Astrocyte of the cerebellum (primary cell): Measurements from ENCODE around the gene CCDC171.

ENCODE experiments used
- DNase-seq: peaks from one replicate; pipeline ENCODE4 v3.0.0-alpha.2; 2011; ENCODE audit warnings: low read depth
- H3K4me3 ChIP-seq: 2 replicates; pipeline ENCODE4 v1.5.1; 2011; ENCODE audit warnings: mild to moderate bottlenecking, low read depth, low read length, moderate library complexity
- in situ Hi-C: cut with HindIII; loops from 2 replicates; pipeline ENCODE4 v1.10.0; 2017; ENCODE audit warnings: low sequenced_read_pairs
- TF ChIP-seq, protein P1 (sequence below): IDR thresholded peaks from 2 replicates; pipeline ENCODE4 v1.5.1; 2012; ENCODE audit warnings: low read length, low read depth, moderate library complexity, mild to moderate bottlenecking; ENCODE audit errors: missing control alignments

CCDC171 gene

DNA sequence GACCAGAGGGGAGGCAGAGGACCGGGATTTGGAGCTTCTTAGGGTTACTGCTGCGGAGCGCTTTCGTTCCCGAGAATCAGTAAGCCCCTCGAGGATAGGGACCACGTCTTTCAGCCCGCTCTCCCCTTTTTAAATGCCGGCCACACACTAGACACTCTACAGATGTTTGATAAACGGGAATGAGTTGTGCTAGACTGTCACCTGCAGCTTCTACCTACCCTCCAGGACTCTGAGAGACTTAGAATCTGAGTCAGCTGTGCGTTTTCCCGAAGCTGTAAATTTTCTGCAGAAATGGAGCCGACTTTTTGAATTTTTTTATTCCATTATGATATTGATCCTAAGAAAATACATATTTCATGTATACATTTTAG, 670 bp downstream of the CCDC171 start:
- TF ChIP-seq, protein P1, sequence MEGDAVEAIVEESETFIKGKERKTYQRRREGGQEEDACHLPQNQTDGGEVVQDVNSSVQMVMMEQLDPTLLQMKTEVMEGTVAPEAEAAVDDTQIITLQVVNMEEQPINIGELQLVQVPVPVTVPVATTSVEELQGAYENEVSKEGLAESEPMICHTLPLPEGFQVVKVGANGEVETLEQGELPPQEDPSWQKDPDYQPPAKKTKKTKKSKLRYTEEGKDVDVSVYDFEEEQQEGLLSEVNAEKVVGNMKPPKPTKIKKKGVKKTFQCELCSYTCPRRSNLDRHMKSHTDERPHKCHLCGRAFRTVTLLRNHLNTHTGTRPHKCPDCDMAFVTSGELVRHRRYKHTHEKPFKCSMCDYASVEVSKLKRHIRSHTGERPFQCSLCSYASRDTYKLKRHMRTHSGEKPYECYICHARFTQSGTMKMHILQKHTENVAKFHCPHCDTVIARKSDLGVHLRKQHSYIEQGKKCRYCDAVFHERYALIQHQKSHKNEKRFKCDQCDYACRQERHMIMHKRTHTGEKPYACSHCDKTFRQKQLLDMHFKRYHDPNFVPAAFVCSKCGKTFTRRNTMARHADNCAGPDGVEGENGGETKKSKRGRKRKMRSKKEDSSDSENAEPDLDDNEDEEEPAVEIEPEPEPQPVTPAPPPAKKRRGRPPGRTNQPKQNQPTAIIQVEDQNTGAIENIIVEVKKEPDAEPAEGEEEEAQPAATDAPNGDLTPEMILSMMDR: no peak
- peak overlapping the region; percentile 92 for H3K4me3 ChIP-seq
- no peak for DNase-seq
- in situ Hi-C loops: no loop called here

GRCh38 chr9:15570769-15571168, 17.9 kb downstream of the CCDC171 start:
- no peak overlapping the region for H3K4me3 ChIP-seq

DNA sequence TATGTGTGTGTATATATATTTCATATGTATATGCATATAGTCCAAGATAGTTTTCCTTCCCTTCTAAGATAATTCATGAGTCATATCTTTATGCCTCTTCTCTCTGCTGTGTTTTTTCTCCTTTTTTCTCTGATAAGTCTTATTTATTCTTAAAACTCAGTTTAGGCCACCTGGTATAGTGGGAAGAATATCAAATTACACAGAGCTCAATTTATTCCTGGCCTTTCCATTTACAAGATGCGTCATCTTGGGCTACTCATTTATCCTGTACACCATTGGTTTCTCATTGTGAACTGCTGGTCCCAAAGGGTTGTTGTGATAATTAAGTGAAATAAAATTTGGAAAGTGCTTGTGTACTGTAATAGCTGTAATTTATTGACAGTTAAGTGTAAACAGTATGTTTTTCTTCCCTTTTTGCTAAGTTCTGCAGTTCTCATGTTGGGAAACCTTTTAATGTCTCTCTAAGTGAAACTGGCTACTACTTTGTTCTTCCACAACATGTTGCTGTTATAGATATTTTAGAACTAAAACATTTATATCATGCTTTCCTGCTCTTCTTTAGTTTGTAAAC, 19.4 kb downstream of the CCDC171 start:
- in situ Hi-C loops: no loop called here
- no peak for DNase-seq
- TF ChIP-seq, protein P1: no peak
- H3K4me3 ChIP-seq: no peak overlapping the region

More at GRCh38 chr9:15570769-15571168, 17.9 kb downstream of the CCDC171 start:
- in situ Hi-C loops: no loop called here
- no peak for DNase-seq
- TF ChIP-seq, protein P1: no peak

GRCh38 chr9:15576350-15577050, 23.7 kb downstream of the CCDC171 start:
- TF ChIP-seq, protein P1: no peak
- in situ Hi-C loops: no loop called here
- no peak overlapping the region for H3K4me3 ChIP-seq
- DNase-seq: no peak

DNA sequence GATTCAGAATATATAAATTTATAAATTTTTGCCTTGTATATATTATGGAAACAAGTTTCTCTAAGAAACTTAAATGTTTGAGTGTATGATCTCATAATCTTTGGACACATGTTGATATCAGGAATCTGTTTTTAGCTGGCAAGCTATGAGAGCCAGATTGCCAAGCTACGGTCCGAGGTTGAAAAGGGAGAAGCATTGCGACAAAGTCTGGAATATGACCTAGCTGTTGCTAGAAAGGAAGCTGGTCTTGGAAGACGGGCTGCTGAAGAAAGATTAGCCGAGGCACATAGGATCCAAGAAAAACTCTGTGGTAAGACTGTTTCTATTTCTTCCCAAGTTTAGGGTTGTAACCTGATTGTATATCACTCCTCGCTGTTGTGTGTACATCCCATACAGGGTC, 25.9 kb downstream of the CCDC171 start:
- H3K4me3 ChIP-seq: no peak overlapping the region
- TF ChIP-seq, protein P1: no peak
- in situ Hi-C loops: no loop called here
- DNase-seq: no peak

DNA sequence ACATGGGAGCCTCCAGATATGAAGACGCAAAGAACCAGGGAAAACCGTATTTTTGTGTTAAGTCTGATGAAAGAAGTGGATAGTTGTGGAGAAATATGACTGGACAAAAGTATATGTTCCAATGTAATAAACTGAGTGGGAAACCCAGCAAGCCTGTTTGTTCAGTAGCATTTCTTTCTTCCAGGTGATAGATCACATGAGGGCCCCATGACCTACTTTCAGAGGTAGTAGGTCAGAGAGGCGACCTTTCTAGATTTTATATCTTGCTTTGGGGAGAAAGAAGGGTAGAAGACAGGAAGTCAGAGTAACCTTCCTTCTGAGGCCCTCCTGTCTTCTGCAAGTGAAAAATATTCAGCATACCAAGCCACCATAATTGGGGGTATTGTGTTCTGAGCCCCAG, 31.5 kb downstream of the CCDC171 start:
- in situ Hi-C loops: no loop called here

More for the DNA sequence above, 31.5 kb downstream of the CCDC171 start:
- DNase-seq: no peak
- TF ChIP-seq, protein P1: no peak
- H3K4me3 ChIP-seq: no peak overlapping the region
